GM21576 (cell line): ENCODE data around the gene BICD2.

ENCODE experiments used
- ATAC-seq: cut with Tn5 transposase; IDR thresholded peaks from one replicate; pipeline ENCODE4 v1.9.1; 2021; ENCODE audit warnings: mild to moderate bottlenecking, moderate library complexity; ENCODE audit not compliant: unreplicated experiment

BICD2 gene

DNA sequence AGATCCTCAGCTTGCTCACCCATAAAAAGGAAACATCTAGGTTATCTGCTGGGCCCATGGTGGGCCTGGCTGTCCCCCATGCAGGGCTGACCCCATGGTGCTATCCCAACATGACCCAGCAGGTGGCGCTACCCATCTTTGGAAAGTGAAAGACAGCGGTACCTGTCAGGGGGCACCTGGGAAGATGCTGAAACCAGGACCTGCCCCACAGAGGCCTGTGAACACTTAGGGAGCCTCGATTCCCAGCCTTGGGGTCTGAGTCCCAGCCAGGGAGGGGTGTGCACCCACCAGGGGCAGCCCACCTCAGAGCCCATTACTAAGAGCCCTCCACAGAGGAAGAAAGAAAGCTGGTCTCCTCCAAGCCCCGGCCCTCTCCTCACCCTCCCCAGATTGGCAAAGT, 48.1 kb downstream of the BICD2 start:
- ATAC-seq: no peak

DNA sequence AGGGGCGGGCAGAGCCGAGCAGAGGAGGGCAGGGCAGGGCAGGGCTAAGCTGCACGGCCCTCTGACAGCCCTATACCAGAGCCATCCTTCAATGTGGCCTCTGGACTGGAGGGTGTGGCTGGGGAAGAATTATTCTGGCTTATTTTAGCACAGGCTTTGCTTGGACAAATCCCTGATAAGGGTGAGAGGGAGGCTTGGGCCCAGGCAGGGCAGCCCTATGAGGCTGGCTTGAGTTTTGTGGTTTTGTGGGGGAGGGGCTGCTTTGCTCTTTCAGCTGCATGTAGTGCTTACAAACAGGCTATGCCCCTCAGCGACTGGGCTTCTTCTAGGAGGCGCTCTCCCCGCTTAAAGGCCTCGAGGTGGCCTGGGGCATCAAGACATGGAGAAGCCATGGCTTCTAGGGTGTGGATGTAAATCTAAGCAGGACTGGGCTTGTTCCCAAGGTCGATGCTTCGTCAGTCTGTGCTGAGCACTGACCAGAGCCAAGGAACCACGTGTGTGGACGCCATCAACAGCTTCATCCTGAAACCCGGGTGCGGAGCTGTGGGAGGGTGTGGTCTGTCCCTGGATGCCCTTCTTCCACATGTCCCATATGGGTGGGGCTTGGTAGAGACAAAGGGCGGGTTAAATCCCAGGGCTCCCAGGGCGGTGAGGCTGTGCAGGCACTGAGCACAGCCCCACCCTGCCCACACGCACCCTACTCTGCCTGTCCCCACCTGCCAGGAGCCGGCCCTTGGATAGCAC, 49.0 kb downstream of the BICD2 start:
- no peak for ATAC-seq

DNA sequence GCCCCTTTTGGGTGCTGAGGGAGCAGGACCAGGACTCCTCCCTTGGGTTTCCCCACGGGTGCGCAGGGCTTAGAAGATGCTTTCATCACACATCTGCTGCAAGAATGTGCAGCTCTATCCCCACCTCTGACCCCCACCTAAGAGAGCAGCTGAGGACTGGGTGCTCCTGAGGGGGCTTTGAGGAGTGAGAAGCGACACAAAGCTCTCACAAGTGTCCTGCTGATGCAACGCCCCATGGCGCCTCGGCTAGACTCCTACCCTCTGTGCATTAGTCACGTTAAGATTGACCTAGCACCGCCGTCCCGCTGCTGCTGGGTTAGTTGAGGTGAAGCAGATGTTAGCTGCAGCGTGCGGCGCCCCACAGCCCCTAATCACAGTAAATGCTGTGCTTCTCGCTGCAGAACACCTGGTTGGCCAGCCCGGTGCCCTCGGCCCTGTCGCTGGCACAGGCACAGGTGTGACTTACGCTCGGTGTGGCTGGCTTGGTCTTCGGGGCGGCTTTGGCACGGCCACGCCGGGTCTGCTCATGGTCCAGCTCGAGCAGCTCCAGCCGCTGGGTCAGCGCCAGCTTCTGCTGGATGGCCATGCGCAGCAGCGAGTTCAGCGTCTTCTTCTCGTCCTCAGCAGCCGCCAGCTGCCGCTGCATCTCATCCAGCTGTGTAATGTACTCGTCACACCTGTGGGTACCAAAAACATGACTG, 49.7 kb downstream of the BICD2 start:
- ATAC-seq: no peak

DNA sequence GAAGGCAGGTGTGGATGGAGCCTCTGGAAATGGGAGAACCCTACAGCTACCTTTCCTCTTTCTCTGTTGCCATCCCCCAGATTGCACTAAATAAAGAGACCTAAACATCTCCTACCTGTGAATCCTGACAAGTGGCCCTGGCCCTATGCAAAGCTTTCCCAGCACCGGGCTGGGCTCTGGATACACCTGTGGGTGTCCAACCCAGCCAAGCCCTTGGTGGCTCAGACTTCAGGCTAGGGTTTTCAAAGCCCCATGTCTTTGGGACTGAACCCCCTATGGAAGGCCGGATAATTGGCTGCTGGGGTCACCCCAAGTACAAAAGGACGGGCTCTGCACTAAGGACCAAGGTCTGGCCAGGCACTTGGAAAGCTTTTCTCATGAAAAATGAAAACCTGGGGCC, 50.6 kb downstream of the BICD2 start:
- ATAC-seq: no peak

DNA sequence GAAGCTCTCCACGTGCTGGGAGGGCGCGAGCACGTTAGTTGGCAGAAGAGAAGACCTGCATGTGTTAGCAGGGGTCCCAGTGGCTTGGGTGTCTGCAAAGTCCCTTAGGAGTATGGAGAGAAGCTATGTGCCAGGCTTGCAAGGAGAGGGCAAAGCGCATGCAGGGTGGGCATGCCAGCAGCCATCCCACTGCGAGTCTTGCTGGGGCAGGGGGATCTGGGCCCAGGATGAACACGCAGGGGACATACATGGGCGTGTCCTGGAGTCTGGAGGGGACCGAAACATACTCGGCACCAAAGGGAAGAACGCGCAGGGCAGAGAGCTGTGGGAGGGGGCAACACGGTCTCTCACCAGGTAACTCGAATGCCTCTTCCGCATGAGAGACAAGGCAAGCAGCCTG, 51.1 kb downstream of the BICD2 start:
- no peak for ATAC-seq

DNA sequence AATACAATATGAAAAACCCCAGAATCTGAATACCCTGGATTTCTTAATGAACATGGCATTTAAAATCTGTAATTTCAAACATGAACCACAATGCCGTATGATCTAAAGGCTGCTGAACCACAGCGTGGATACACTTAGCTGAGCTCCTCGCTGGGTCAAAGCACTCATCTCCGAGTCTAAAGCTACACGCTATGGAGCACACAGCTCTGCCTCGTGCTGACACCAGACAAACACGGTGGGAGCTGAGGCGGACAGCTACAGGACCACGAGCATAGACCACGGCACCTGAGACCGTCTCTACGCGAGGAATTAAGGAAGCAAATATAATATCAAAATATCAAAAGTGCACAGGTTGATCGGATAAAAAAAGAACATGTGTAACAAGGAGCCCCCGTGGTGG, 51.9 kb downstream of the BICD2 start:
- ATAC-seq: no peak

DNA sequence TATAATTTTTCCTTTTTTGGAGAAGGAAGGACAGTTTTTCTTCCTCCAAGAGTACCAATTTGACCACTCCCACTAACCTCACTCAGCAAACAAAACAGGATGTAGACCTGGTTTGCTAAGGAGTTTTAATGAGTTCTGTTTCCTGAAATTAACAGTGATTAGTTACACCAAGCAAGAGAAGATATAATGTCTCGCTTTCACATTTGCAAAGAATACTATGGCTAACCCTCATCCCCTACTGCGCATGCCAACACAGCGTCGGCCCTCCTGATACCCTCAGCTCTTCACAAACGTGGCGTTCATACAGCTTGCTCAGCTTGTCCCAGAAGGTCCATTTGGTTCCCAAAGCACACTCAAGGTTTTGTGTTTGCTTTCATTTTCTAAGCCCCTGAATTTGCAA, 52.8 kb downstream of the BICD2 start:
- no peak for ATAC-seq

DNA sequence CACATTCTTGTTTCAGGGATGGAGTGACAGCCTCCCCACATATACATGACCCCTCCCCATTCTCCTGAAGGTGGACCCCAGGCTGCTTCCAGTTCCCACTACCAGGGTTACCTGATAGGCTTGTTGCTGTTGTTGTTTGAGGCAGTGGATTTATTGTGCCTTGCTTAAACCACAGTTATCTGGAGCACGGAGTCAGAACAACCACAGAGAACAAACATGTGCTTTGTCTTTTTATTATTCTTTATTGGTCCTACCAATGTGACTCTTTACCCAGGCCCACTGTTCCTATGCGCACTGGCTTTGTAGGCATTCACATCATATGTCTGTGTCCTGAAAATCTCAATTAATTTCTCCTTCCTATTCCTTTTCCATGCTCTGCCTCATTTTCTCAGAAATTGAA, 53.5 kb downstream of the BICD2 start:
- no peak for ATAC-seq

DNA sequence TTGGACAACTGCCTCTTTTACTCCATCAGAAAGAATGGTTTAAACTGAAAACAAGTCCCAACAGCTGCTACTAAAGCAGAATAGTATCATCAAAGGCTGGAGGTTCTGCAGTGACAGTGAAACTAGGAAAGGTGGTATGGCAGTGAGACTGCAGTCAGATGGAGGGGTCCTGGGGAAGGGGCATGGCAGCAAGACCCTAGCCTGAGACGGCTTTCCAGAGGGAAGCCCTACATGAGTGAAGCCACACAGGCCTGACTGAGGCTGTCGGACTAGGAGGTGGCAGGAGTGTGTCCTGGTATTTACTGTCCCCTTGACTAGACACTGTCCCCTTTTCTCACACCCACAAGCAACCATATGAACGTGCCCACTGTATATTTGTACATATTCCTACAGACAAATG, 54.3 kb downstream of the BICD2 start:
- no peak for ATAC-seq

DNA sequence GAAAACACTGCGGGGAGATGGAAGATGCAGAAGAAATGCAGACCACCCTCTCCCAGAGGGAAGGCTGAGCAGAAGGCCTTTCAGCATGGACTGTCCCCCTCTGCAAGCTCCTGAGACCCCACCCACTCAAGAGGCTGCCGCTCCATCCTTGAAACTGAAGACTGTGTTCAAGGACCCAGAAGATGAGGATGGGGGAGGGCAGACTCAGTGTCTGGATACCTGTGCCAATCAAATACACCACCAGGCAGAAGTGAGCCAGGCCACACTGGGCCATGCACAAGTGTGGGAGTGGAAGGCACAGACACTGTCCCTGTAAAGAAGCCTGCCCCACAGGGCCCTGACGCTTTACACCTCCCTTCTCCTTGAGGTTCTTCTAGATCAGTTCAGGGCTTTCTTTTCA, 54.7 kb downstream of the BICD2 start:
- ATAC-seq: no peak

DNA sequence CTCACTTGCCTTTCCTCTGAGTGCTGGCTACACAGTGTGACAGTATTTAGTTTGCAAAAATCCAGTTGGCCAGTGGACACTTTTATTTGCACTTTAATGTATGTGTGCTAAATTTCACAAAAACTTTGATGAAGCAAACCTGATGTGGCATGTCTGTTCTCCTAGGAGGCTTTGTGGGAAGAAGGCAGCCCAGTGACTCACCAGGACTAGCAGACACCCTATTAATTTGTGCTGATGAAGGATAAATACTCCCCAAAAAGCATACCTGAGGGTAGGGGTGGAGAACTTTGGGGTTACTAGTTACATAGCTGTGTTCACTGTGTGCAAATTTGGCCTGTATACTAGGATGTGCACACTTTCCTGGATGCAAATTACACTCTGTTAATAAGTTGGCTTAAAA, 55.4 kb downstream of the BICD2 start:
- ATAC-seq: no peak

DNA sequence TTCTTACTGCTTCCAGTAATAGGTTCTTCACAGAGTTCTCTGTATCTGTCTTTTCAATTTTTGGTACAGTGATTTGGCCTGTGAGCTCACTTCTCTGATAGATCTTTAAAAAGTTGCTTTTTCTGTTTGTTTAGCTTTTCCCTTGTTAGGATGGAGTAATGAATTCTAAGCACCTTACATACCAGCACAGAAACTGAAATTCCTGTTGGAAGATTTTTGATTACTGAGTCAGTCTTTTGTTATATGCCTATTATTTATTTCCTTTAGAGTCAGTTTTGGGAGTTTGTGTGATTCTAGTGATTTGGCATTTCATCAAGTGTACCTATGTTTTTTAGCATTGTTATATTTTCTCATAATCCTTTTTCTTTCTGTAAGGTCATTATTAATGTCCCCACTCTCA, 57.1 kb downstream of the BICD2 start:
- no peak for ATAC-seq

DNA sequence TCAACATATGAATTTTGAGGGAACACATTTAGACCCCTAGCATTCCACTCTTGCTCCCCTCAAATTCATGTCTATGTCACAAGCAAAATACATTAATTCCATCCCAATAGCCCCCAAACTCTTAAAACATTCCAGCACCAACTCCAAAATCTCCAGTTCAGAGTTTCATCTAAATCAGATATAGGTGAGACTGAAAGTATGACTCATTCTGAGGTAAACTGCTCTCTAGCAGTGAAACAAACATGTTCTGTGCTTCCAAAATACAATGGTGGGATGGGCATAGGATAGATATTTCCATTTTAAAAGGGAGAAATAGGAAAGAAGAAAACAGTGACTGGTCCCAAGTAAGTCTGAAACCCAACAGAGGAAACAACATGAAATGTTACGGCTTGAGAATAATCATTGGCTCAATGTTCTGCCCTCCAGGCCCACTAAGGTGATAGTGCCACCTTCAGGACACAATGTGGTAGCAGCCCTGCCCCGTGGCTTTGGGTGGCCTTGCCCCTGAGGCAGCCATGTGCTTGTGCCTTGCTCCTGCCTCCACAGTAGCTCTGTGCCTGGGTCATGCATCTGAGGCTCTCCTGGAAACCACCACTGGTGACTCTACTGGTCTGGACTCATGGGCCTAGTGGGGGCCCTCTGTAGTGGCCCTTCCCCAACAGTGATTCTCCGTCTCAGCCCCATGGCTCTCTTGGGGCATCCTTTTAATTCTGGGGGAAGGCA, 58.3 kb downstream of the BICD2 start:
- ATAC-seq: peak; percentile 63

DNA sequence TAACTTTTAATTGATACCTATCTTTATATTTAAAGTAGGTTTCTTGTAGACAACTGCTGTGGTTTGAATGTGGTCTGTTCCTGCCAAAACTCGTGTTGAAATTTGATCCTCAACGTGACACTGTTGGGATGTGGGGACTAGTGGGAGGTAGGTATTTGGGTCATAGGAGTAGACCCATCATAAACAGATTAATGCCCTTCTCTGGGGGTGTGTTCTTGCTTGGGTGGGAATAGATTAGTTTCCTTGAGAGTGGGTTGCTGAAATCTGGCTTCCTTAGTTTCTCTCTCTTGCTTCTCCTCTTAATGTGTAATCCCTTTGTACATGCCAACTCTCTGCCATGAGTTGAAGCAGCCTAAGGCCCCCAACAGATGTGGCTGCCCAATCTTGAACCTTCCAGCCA, 60.1 kb downstream of the BICD2 start:
- no peak for ATAC-seq

DNA sequence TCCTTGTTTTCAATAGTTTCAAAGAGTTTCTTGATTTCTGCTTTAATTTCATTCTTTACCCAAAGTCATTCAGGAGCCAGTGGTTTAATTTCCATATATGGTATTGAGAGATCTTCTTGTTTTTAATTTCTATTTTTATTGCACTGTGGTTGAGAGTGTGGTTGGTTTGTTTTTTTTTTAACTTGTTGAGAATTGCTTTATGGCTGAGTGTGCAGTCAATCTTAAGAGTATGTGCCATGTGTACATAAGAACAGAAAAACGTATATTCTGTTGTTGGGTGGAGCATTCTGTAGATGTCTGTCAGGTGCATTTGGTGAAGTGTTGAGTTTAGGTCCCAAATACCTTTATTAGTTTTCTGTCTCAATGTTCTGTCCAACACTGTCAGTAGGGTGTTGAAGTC, 68.0 kb downstream of the BICD2 start:
- ATAC-seq: no peak

DNA sequence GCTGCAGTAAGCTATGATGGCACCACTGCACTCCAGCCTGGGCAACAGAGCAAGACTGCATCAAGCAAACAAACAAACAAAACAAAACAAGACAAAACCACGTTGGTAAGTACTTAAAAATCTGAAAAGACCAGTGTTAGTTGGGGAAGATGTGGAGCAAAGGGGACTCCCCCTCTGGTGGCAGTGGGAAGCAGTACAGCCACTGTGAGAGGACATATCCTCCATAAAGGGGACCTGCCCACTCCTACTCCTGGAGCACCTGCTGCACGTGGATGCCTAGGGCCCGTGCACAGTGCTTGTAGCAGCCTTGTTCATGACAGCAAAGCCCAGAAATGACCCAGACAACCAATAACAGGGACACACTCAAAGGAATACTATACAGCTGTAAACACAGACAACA, 77.7 kb downstream of the BICD2 start:
- ATAC-seq: no peak

DNA sequence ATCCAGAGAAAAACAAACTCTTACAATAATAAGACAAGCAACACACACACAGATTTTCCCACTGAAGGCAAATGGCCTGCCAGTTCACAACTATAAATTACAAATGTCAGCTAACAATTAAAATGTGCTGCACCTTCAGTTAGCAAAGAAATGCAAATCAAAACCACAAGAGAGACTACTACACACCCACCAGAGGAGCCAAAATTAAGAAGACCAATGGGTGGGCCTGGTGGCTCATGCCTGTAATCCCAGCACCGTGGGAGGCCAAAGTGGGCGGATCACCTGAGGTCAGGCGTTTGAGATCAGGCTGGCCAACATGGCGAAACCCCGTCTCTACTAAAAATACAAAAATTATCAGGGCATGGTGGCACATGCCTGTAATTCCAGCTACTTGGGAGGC, 79.6 kb downstream of the BICD2 start:
- no peak for ATAC-seq

DNA sequence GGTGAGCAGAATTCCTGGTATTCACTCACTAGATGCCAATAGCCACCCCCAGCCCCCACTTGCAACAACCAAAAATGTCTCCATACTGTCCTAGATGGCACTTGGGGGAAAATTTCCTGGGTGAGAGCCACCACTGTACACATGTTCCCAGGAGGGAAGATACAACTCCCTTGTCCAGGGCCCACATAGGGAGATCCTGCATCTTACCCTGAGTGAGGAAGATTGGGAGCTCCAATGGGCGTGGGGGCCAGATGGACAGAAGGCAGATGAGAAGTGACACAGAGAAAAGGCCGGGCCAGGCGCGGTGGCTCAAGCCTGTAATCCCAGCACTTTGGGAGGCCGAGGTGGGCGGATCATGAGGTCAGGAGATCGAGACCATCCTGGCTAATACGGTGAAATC, 82.4 kb downstream of the BICD2 start:
- no peak for ATAC-seq

DNA sequence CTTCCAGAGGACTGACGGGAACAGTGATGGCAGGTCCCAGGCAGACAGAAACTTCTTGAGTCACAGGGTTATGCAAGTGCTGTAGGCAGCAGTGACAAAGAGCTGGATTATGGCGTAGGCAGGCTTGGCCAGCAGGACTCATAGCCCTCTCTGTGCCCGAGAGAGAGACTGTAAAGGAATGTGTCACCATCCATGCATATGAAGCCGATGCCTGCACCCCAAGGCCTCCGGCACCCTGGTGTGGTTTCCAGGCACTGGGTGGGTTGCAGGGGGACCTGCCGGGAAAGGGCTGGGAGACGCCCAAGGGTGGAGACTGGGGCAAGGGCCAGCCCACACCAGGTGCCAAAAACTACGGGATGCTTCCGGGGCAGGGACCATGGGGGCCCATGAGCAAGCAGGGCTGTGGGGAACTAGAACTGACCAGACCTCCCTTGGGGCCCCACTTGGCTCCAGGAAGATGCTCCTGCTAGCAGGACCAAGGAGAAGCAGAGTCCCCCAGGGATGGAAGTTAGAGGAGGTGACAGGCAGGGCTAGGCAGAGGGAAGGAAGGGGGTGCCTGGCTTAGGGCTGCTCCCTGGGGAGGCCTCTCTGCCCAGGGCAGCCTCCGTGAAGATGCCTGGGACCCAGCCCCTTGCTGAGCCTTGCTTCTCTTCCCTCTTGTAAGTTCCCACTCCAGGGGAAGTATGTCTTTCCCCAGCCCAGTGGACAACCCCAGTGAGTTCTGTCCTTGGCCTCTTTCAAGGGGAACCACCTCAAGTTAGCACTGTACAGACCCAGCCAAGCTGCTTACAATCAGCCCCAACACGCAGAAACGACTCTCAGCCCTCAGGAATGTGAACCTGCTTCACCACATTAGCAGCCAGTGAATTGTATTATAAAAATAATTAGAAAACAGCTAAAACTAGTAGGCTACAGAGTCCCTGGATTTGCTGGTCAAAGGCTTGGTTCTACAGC, 84.2 kb downstream of the BICD2 start:
- ATAC-seq: no peak

DNA sequence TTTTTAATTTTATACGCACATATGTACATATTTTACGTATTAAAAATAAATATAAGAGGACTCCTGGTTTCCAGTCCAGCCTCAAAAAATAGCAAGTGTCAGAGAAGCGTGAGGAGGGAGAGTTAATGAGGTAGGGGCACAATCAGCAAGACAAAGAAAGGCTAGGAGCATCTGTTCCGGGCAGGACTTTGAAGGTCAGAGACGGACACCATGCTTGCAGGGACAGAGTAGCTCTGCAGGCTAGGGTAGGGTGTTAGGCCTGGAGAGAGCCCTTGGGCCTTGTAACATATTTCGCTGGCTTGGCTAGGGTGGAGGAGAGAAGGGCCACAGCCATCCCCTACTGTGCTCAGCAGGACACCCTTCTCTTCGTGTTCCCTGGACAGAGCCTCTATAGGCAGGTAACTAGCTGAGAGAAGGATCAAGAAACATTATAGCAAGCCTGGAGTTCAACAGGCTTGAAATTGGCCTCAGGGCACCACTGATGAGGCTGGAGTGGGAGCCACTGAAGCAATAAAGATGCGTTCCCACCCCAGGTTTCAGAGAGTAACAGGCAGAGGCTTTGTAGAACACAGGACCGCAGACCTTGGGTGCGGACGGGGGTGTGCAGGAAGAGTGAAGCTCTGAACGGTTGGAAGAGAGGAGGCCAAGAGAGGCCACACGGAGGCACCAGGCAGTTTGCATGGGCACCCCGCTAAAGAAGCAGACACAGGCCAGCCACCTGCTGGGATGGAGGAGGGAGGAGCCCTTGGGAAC, 85.0 kb downstream of the BICD2 start:
- no peak for ATAC-seq
